ELF-1 (cell line): ENCODE measurements around the gene TGM6.
A peak's percentile ranks its signal among the peaks of the same experiment; 100 is the strongest.

Source experiments
- DNase-seq: peaks from one replicate; pipeline ENCODE4 v3.0.0-alpha.2; 2016; ENCODE audit warnings: low read depth, low spot score

Gene TGM6

DNA sequence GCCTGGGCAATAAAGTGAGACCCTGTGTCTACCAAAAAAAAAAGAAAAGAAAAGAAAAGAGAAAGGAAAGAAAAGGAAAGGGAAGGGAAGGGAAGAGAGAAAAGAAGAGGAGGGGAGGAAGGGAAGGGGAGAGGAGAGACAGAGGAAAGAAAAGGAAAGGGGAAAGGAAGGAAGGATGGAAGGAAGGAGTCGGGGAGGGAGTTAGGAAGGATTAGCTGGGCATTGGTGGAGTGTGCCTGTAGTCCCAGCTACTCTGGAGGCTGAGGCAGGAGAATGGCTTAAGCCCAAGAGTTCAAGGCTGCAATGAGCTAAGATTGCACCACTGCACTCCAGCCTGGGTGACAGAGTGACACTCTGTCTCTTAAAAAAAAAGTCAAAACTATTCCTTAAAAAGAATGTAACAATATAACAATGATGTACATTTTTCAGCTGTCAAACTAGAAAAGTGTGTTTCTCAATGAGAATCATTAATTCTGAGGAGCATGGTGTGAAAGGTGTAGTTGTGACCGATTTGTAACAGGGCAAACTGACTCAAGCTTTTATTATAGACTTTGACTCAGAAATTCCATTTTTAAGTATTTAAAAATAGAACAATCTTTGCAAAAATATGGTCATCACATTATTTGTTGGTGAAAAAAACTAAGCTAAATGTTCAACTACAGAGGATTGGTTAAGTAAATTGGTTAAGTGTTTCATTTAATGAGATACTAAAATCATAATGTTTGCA is 75.2 kb downstream of the TGM6 start:
- DNase-seq = no peak

- DNase-seq = no peak
Measured at GRCh38 chr20:2458919-2459499, 78.3 kb downstream of the TGM6 start.

GRCh38 chr20:2459981-2460751 is 79.5 kb downstream of the TGM6 start:
- no peak for DNase-seq

GRCh38 chr20:2460752-2461424 is 80.2 kb downstream of the TGM6 start:
- no peak for DNase-seq

GRCh38 chr20:2462484-2462883 is 81.8 kb downstream of the TGM6 start:
- DNase-seq = no peak

DNA sequence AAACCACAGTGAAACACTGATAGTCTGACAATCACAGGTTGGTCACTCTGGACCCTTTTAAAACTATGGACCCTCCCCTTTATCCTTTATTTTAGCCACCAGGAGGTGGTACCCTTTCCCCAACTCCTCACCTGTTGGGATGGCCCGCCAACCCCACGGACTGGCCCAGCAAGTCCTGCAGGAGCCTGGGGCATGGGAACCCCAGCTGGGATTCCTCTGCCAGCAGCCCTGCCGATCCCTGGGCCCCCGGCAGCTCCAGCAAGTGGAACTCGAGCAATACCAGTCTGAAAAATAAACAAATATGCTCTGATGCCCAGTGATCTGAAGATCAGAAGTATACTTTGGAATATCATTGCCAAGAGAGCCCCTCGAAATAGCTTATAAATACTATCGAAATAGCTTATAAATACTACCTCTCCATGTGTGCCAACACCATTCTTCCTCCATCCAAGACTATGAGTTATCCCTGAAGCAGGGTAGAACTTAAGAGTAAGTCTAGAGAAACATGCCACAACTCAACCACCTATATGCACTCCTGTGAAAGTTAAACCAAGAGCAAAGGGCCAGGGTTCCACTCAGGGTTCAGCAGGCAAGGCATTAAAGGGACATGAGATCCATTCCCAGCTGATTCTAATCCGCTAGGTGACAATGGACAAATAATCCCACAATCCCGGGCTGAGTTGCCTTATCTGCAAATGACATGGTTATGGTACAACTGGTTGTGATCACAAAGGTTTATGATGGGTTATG is 83.1 kb downstream of the TGM6 start:
- peak; percentile 48 for DNase-seq

DNA sequence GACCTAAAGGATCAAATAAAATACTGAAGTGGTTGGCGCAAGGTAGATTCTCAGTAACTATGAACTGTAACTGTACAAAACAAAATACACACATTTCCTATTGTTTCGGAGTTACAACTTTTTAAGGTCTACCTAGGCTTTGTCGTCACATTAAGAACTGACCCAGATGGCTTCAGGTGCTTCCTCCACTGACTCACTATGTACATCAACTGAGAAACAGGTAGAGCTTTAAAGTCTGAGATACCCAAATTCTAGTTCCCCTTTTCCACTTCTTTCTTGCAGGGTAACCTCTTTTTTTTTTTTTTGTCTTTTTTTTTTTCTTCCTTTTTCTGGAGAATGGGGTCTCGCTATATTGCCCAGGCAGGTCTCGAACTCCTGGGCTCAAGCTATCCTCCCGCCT is 84.4 kb downstream of the TGM6 start:
- DNase-seq = no peak

- no peak for DNase-seq
Measured at GRCh38 chr20:2467412-2467811, 86.7 kb downstream of the TGM6 start.

DNA sequence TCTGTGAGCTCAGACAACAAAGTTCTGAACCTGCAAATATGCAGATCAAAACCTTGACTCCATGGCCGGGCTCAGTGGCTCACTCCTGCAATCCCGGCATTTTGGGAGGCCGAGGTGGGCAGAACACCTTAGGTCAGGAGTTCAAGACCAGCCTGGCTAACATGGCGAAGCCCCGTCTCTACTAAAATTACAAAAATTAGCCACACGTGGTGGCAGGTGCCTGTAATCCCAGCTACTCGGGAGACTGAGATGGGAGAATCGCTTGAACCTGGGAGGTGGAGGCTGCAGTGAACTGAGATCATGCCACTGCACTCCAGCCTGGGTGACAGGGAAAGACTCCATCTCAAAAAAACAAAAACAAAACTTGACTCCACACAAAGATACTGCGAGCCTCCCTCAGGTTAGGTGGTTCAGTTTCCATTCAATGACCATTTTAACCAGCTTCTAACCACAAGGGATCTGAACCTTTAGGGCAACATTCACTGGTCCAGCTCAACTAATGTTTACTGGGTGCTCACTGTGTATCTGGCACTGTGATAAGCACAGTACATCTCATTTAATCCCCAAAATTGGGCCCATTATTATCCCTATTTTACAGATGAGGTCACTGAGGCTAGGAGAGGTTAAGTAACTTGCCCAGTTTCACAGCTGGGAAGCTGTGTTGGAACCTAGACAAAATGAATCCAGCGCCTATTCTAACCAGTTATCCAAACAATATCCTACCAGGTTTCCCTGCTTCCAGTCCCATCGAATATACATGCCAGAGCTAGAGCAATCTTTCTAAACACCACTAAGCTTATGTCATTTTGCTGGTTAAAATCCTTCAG is 88.1 kb downstream of the TGM6 start:
- DNase-seq = no peak

GRCh38 chr20:2469991-2470422 is 89.3 kb downstream of the TGM6 start:
- DNase-seq = peak; percentile 51

- peak; percentile 98 for DNase-seq
Measured at GRCh38 chr20:2470423-2471193, 89.9 kb downstream of the TGM6 start, which contains the start of gene SNRPB. SNRPB (minus strand) TSS chr20:2470789; CDS start chr20:2470690, 99 bp downstream.

- DNase-seq = no peak
Measured at GRCh38 chr20:2473516-2473915, 92.8 kb downstream of the TGM6 start.

DNA sequence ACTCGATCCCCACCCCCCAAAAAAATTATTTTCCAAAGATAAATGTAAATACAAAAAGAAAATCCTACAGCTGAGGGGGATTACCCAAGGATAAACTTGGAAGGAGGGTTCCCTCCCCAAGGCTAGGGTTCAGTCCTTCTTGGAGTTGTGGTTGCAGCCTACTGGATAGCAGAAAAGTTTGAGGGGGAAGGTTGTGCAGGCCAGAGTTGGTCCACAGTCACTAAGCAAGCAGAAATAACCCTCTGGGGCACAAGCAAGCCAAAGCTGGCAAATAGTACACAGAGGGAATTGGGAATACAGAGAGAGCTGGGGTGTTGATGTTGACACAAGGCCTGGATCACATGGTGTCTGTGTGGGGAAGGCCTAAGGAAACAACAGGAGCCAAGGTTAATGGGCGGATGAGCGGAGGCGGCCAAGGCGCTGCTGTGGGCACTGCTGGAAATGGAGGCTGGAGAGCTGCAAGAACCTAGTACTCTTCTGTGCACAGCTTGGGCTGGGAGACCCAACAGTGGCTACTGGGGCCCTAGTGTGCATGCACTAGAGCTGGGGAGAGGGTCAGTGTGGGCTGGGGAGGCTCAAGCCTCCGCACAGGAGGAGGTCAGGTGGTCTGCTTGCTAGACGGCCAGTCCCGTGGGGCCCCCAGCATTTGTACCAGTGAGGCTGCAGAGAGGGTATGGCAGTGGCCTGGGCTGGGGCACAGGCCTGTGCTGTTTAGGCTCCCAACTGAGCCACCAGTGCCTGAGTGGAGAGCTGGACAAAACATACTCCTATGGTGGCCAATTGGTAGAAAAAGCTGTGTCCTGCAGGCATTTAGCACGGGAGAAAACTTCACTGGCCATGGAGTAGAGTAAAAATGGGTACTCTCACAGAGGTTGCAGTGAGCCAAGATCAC is 95.4 kb downstream of the TGM6 start:
- DNase-seq = no peak

- no peak for DNase-seq
Measured at GRCh38 chr20:2476742-2477615, 96.3 kb downstream of the TGM6 start.

- DNase-seq = no peak
Measured at GRCh38 chr20:2480381-2480780, 99.7 kb downstream of the TGM6 start.
